GM21360 (cell line): ENCODE data around the gene TTBK2.

Source experiments
- ATAC-seq: cut with Tn5 transposase; IDR thresholded peaks from one replicate; pipeline ENCODE4 v1.9.1; 2021; ENCODE audit warnings: mild to moderate bottlenecking, moderate library complexity; ENCODE audit not compliant: unreplicated experiment

TTBK2 gene

GRCh38 chr15:42695527-42696071 is 225.0 kb downstream of the TTBK2 start:
- ATAC-seq = no peak

DNA sequence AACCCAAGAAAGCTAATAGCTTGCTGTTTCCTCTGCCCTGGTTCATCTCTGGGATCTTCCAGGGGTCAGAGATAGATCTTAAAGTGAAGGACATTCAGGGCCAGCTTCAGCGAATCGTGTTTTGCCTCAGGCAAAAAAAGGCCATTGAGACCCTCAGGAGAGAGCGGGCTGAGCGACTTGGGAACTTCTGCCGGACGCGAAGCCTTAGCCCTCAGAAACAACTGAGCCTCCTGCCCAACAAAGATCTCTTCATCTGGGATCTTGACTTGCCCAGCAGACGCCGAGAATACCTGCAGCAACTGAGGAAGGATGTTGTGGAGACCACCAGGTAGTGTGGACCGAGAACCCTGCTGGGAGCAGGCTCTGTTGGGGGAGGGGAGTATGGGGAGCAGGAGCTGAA is 226.2 kb downstream of the TTBK2 start:
- no peak for ATAC-seq

DNA sequence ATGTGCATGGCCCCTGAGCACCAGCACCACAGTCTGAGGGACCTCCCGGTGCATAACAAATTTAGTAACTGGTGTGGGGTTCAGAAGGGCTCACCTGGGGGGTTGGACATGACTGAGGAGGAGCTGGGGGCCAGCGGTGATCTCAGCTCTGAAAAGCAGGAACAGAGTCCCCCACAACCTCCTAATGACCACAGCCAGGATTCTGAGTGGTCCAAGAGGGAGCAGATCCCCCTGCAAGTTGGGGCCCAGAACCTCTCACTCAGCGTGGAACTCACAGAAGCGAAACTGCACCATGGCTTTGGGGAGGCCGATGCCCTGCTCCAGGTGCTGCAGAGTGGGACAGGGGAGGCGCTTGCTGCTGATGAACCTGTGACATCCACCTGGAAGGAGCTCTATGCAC is 226.6 kb downstream of the TTBK2 start:
- ATAC-seq = no peak

GRCh38 chr15:42693496-42693895 is 227.1 kb downstream of the TTBK2 start:
- ATAC-seq = no peak

DNA sequence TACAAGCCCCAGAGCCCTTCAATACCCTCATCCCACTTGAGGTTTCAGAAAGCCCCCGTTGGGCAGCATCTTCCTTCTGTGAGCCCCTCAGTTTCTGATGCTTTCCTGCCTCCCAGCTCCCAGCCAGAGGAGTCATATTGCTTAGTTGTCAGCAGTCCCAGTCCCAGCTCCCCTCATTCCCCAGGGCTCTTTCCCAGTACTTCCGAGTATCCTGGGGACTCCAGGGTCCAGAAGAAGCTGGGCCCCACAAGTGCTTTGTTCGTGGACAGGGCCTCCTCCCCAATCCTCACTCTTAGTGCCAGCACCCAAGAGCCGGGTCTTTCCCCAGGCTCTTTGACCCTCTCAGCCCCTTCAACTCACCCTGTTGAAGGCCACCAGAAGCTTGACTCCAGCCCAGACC is 227.6 kb downstream of the TTBK2 start:
- ATAC-seq = no peak

DNA sequence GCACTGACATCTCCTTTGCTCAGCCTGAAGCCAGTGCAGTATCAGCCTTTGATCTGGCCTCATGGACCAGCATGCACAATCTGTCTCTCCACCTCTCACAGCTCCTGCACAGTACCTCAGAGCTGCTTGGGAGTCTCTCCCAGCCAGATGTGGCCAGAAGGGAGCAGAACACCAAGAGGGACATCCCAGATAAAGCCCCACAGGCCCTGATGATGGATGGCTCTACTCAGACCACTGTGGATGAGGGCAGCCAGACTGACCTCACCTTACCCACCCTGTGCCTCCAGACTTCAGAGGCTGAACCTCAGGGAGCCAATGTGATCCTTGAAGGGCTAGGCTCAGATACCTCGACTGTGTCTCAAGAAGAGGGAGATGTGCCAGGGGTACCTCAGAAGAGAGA is 228.0 kb downstream of the TTBK2 start:
- no peak for ATAC-seq

GRCh38 chr15:42691770-42692169 is 228.8 kb downstream of the TTBK2 start:
- ATAC-seq = no peak

GRCh38 chr15:42691308-42691707 is 229.3 kb downstream of the TTBK2 start:
- ATAC-seq = no peak
